GM21723 (cell line): ENCODE results near the gene MARCHF2.

Experiments used
- ATAC-seq: cut with Tn5 transposase; IDR thresholded peaks from one replicate; pipeline ENCODE4 v1.9.1; 2021; ENCODE audit warnings: mild to moderate bottlenecking, moderate library complexity; ENCODE audit not compliant: unreplicated experiment

MARCHF2 gene

GRCh38 chr19:8451885-8452284 lies 38.8 kb downstream of the MARCHF2 start:
- ATAC-seq = no peak

- ATAC-seq = no peak
Measured at GRCh38 chr19:8452446-8453123, 39.5 kb downstream of the MARCHF2 start.

DNA sequence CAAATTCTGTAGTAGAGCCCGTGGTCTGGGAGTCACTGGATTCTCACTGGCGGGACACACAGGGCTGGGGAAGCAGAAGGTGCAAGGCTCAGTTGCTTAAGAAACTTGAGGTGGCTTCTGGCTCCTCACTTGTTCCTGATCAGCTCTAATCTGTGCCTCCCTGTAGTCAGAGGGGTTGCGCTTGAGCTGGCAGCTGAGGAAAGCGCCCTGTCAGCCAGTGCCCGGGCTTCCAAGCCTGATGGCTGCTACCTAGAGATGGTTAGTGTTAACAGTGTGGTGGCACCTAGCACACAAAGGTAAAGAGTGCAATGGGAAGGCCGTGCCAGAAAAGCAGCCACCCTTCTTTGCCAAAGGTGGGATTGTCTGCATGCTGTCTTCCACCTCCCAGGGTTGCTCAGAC lies 40.5 kb downstream of the MARCHF2 start:
- ATAC-seq = no peak

DNA sequence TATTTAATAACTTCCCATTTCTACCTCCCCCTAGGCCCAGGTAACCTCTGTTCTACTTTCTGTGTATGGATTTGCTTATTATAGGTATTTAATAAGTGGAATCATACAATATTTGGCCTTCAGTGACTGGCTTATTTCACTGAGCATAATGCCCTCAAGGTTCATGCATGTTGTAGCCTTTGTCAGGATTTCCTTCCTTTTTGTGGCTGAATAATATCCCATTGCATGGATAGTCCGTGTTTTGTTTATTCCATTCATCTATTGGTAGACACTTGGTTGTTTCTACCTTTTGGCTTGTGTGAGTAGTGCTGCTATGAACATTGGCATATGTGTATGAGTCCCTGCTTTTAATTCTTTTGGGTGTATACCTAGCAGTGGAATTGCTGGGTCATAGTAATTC lies 41.1 kb downstream of the MARCHF2 start:
- no peak for ATAC-seq

- ATAC-seq = no peak
Measured at GRCh38 chr19:8455018-8455417, 41.9 kb downstream of the MARCHF2 start.

DNA sequence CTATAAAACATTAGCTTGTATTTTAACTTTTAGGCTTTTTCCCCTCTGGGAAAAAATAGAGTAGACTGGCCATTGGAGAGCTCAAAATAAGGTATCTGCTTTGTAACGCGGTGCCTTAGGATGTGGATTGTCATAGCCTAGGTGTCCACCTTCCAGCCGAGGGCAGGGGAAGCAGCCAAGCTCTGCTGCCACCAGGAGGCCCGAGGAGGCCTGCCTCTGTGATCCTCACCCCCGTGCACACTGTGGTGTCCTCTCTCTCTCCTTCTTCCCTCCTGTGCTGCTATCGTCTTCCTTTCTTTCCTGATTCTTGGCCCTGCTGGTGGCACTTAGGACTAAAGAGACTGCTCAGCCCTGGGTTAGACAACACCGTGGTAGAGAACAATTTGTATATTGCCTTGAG lies 43.0 kb downstream of the MARCHF2 start:
- ATAC-seq = no peak

- no peak for ATAC-seq
Measured at GRCh38 chr19:8457209-8457608, 44.1 kb downstream of the MARCHF2 start.

DNA sequence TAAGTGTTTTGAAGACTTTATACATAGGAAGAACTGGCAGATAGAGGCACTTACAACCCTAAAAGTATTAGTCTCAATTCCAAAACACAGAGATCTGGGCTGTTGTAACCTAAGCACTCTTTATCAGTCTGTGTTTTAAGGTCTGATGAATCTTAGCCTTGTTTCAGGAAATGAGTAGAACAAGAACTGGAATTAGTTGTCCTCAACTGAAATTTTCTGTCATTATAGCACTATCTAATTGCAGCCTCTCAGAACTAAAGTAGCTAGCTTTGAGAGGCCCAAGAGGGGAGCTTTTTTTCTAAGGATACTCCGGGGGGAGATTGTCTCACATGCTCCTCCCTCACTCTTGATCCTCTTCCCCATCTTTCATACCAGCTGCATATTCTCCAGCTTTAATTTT lies 44.7 kb downstream of the MARCHF2 start:
- ATAC-seq = no peak

DNA sequence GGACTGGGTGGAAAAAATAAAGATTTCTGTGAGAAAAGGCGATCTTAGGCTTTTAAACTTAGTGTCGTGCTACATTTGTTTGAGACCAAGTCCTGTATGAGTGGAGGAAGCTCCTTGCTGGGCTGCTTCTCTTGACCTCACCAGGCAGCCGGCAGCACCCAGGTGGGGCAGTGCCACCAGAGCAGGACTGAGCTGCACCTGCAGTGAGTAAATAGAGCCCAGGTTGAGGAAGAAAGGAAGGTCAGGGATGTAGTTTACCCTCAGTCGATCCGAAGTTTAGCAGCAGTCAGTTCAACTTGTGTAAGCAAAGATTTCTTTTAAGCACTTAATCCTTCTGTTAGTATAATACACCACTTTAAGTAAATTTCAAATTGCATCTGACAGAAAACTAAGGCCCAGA lies 45.3 kb downstream of the MARCHF2 start:
- no peak for ATAC-seq

DNA sequence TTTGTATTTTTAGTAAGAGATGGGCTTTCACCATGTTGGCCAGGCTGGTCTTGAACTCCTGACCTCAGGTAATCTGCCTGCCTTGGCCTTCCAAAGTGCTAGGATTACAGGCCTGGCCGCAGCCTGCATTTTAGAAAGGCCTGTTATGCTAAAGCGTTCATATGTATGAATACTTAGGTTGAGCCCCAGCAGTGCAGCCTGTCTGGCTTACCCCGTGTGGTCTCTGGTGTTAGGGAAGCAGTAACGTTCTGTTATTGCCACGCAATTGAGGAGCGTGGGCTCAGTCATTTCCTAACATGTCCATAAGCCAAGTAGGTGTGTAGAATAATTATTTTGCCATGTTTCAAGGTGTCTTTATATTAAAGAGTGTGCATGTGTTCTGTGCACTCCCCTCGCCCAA lies 46.0 kb downstream of the MARCHF2 start:
- no peak for ATAC-seq

- ATAC-seq = no peak
Measured at GRCh38 chr19:8459520-8460270, 46.6 kb downstream of the MARCHF2 start.

DNA sequence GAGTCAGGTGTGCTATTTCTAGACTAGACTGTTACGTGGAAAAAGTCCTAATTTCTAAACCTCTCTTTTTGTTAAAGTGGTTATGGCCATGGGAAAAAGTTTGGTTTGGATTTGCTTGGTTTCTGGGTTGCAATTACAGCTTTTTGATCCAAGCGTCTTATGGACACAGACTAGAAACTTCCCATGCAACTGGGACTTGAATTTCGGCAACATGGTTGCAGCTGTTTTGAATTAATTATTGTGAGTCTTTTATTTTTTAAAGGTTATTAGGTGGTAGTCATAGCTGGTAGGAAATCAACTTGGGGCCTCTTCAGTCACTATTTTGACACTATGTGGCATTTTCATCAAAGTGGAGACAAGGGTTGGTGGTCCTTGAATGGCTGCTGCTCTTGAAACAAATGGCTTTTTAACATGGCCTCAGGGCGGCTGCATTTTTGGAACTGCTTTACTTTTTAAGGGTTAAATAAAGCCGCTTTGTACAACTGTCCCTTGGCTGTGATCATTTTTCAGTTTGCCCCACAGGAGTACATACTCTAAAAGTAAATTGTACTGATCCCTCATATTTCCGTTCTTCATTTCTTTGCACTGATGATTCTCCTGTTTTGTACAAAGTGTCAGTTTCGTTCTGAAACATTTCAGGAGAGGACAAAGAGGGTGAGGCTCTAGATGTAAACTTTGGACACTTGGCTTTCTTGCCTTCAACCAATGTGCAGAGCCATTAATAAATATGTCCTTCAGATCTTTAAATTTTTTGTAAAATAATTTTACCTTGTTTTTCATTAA lies 47.6 kb downstream of the MARCHF2 start:
- ATAC-seq = no peak

DNA sequence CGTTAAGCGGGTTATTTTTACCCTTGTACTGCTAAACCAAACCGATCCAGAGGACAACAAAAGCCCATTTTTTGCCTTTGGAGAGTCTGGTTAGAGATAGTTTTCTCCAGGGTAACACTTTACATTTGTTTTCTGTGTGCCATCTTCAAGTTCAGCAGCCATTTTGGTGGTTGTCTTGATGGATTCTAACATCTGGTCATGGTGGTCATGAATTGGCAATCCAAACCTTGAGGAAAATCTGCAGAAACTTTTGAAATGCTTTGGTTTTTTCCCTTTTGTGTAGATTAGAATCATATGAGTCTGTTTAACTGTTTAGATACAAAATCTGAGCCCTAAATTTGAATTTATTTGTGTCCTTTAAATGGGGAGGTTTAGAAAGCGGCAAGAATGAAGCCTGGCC lies 48.3 kb downstream of the MARCHF2 start:
- no peak for ATAC-seq

DNA sequence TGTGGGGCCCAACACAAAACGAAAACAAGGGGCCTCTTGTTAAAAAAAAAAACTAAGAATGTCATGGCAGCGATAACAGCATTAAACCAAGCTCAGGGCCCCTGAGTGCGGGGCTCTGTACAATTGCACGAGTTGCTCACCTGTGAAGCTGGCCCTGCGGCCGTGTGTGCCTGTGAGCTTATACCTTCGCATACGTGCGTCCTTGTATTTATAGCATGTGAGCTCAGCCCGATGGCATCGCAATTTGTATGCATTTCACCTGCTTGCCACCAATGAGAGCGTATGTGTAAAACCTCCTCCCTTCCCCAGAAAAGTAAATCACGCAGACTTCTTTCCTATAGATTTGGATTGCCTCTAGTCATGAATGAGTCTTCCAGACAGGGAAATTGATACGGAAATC lies 48.8 kb downstream of the MARCHF2 start:
- no peak for ATAC-seq

- ATAC-seq = no peak
Measured at GRCh38 chr19:8462571-8462970, 49.5 kb downstream of the MARCHF2 start.

DNA sequence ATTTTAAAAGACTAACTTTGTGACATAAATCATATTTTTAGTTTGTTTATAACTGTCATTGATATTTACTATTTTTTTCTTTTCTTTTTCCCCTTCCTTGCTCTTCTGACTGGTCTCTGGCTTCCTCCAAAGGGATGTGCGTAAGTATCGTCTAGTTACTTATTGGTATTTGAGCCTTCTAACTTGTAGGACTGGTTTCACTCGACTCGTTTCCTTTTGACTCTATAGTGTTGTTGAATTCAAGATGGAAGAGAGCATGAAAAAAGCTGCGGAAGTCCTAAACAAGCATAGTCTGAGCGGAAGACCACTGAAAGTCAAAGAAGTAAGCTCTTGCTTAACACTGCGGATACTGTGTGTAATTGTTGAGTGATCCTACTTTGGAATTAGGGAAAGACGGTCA lies 50.3 kb downstream of the MARCHF2 start:
- no peak for ATAC-seq

GRCh38 chr19:8466018-8466417 lies 52.9 kb downstream of the MARCHF2 start:
- no peak for ATAC-seq

GRCh38 chr19:8468124-8468523 lies 55.0 kb downstream of the MARCHF2 start:
- no peak for ATAC-seq

DNA sequence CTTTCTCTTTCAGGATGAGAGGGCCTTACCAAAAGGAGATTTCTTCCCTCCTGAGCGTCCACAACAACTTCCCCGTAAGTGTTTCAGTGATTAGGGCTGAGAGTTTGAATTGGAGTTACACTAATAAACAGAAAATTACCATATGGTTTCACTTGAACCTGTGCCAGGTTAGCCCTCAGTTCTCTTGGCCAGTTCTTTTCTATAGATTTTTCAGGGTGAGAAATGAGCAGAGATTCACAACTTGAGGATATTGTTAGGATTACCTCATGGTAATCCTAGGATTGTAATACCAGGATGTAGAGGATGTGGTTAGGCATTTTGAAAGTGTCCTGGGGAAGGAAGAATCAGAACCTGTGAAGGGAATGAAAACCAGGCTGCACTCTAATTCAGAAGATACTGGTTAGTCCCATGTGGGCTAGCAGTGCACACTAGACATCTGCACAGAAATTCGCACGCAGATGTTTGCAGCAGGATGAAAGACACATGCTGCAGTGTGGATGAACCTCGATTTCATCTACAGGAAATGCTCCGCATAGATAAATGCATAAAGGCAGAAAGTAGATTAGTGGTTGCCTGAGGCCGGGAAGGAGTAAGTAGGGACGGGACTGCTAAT lies 55.8 kb downstream of the MARCHF2 start:
- no peak for ATAC-seq

- ATAC-seq = no peak
Measured at GRCh38 chr19:8469613-8470368, 56.7 kb downstream of the MARCHF2 start.
